Pulmonary artery endothelial cell (primary cell): ENCODE measurements around the gene MCC. TPM values are rescaled to one million over a fixed set of nuclear protein-coding genes. Genes with fewer than 3 reads are reported as not detected.

Experiments
- DNase-seq: peaks from one replicate; pipeline ENCODE4 v3.0.0-alpha.2; 2011; ENCODE audit warnings: low read depth, low spot score
- total RNA-seq: library from RNA; depleted of rRNA; stranded (reverse); fragments of >200 nt; gene quantifications from 2 replicates; pipeline ENCODE4 v1.2.3, GENCODE V29; 2014

The MCC gene
- total RNA-seq, 1 donor from 2014 or later, result 44.7 TPM

GRCh38 chr5:113115956-113116355 lies 372.3 kb downstream of the MCC start:
- DNase-seq, result no peak

- DNase-seq, result no peak
Observed at GRCh38 chr5:113115061-113115460, 373.2 kb downstream of the MCC start.

GRCh38 chr5:113114559-113114958 lies 373.7 kb downstream of the MCC start:
- DNase-seq, result no peak

GRCh38 chr5:113112435-113112834 lies 375.8 kb downstream of the MCC start:
- peak; percentile 27 for DNase-seq

- no peak for DNase-seq
Observed at GRCh38 chr5:113110117-113110516, 378.1 kb downstream of the MCC start.

- no peak for DNase-seq
Observed at GRCh38 chr5:113109344-113109743, 378.9 kb downstream of the MCC start.

GRCh38 chr5:113108485-113108884 lies 379.8 kb downstream of the MCC start:
- no peak for DNase-seq

- DNase-seq, result no peak
Observed at GRCh38 chr5:113106821-113107220, 381.4 kb downstream of the MCC start.

- no peak for DNase-seq
Observed at GRCh38 chr5:113105693-113106280, 382.5 kb downstream of the MCC start.

GRCh38 chr5:113103330-113103729 lies 384.9 kb downstream of the MCC start:
- no peak for DNase-seq

GRCh38 chr5:113102121-113102531 lies 386.1 kb downstream of the MCC start:
- no peak for DNase-seq

GRCh38 chr5:113100981-113101380 lies 387.3 kb downstream of the MCC start:
- DNase-seq, result no peak

GRCh38 chr5:113099822-113100221 lies 388.4 kb downstream of the MCC start:
- no peak for DNase-seq

GRCh38 chr5:113098378-113098777 lies 389.9 kb downstream of the MCC start:
- no peak for DNase-seq

GRCh38 chr5:113095831-113096230 lies 392.4 kb downstream of the MCC start:
- no peak for DNase-seq

GRCh38 chr5:113093558-113093957 lies 394.7 kb downstream of the MCC start:
- no peak for DNase-seq

- no peak for DNase-seq
Observed at GRCh38 chr5:113092683-113093082, 395.6 kb downstream of the MCC start.

- DNase-seq, result no peak
Observed at GRCh38 chr5:113091622-113092021, 396.6 kb downstream of the MCC start.

- DNase-seq, result no peak
Observed at GRCh38 chr5:113090336-113091106, 397.7 kb downstream of the MCC start.

- no peak for DNase-seq
Observed at GRCh38 chr5:113089653-113090335, 398.5 kb downstream of the MCC start.

GRCh38 chr5:113087976-113088514 lies 400.2 kb downstream of the MCC start:
- DNase-seq, result no peak

- DNase-seq, result no peak
Observed at GRCh38 chr5:113085880-113086409, 402.3 kb downstream of the MCC start.
